IMR-90 (cell line): ENCODE results near the gene KLHL6. TPM values are rescaled to one million over a fixed set of nuclear protein-coding genes. Genes with fewer than 3 reads are reported as not detected.

ENCODE experiments used
- ATAC-seq: fragments of 200-7000 bp; cut with Tn5 transposase; 2 replicates; pipeline ENCODE4 v1.9.1; 2020; ENCODE audit warnings: low read depth, mild to moderate bottlenecking, moderate library complexity
- BruUV-seq: library from RNA; stranded (reverse); fragments of 400-500 nt; replicated peaks from 2 replicates; lab custom pipeline; 2021; lab: Mats Ljungman, UMichigan
- CTCF ChIA-PET: fragments of 300-600 bp; formaldehyde crosslinking; extraction: SDS; loops from one replicate; lab custom pipeline; 2021; ENCODE audit warnings: antibody characterized with exemption; lab: Yijun Ruan, JAX
- POLR2A ChIA-PET: fragments of 300-600 bp; sonication (Branson Sonifier 250); formaldehyde crosslinking; loops from one replicate; lab custom pipeline; 2022; ENCODE audit warnings: antibody characterized with exemption; ENCODE audit not compliant: unreplicated experiment; lab: Charles Lee
- DNase-seq: peaks from one replicate; pipeline ENCODE4 v3.0.0; 2013
- H2AFZ ChIP-seq: replicated peaks from 2 replicates; pipeline ENCODE3; 2013; ENCODE audit warnings: low read length, mild to moderate bottlenecking; ENCODE audit not compliant: poor library complexity
- H2AK5ac ChIP-seq: 2 replicates; pipeline ENCODE4 v1.6.1; 2013; ENCODE audit warnings: low read depth, low read length, inconsistent platforms
- H2AK9ac ChIP-seq: replicated peaks from 2 replicates; pipeline ENCODE3; 2013; ENCODE audit warnings: mild to moderate bottlenecking, low read depth, low read length, moderate library complexity; ENCODE audit not compliant: poor library complexity
- H2BK120ac ChIP-seq: 2 replicates; pipeline ENCODE4 v1.6.1; 2013; ENCODE audit warnings: low read depth, low read length, inconsistent platforms
- H2BK15ac ChIP-seq: 3 replicates; pipeline ENCODE4 v1.6.1; 2013; ENCODE audit warnings: low read depth, low read length, inconsistent platforms
- H2BK20ac ChIP-seq: 2 replicates; pipeline ENCODE4 v1.6.1; 2013; ENCODE audit warnings: low read depth, mild to moderate bottlenecking, inconsistent platforms, low read length, moderate library complexity
- H2BK5ac ChIP-seq: 2 replicates; pipeline ENCODE4 v1.6.1; 2013; ENCODE audit warnings: mild to moderate bottlenecking, low read depth, low read length, inconsistent platforms; ENCODE audit not compliant: poor library complexity, severe bottlenecking
- H3K14ac ChIP-seq: replicated peaks from 2 replicates; pipeline ENCODE4 v1.6.1; 2013; ENCODE audit warnings: low read depth, low read length, inconsistent platforms
- H3K18ac ChIP-seq: 2 replicates; pipeline ENCODE4 v1.6.1; 2013; ENCODE audit warnings: low read depth, low read length, control low read depth
- H3K23ac ChIP-seq: 2 replicates; pipeline ENCODE4 v1.6.1; 2013; ENCODE audit warnings: low read depth, low read length, inconsistent platforms
- H3K27ac ChIP-seq: 2 replicates; pipeline ENCODE4 v1.5.1; 2013; ENCODE audit warnings: mild to moderate bottlenecking, control low read depth, low read length; ENCODE audit not compliant: insufficient read depth
- H3K27me3 ChIP-seq: 2 replicates; pipeline ENCODE4 v1.6.1; 2013; ENCODE audit warnings: low read length; ENCODE audit not compliant: control insufficient read depth, insufficient read depth
- H3K36me3 ChIP-seq: 2 replicates; pipeline ENCODE4 v1.6.1; 2013; ENCODE audit warnings: low read length, mixed read lengths; ENCODE audit not compliant: control insufficient read depth, insufficient read depth
- H3K4ac ChIP-seq: 2 replicates; pipeline ENCODE4 v1.6.1; 2013; ENCODE audit warnings: low read depth, low read length, inconsistent platforms
- H3K4me1 ChIP-seq: 2 replicates; pipeline ENCODE4 v1.6.1; 2013; ENCODE audit warnings: low read length, mixed read lengths; ENCODE audit not compliant: control insufficient read depth, insufficient read depth
- H3K4me2 ChIP-seq: 2 replicates; pipeline ENCODE4 v1.6.1; 2013; ENCODE audit warnings: low read depth, mild to moderate bottlenecking, control low read depth, low read length, moderate library complexity
- H3K4me3 ChIP-seq: 2 replicates; pipeline ENCODE4 v1.5.1; 2013; ENCODE audit warnings: low read depth, mild to moderate bottlenecking, control low read depth, low read length, moderate library complexity; ENCODE audit not compliant: insufficient read depth
- H3K56ac ChIP-seq: 2 replicates; pipeline ENCODE4 v1.6.1; 2013; ENCODE audit warnings: low read length, inconsistent platforms; ENCODE audit not compliant: insufficient read depth; ENCODE audit errors: extremely low read depth
- H3K79me1 ChIP-seq, 2 experiments: 2 replicates each; pipeline ENCODE4 v1.6.1; 2013; ENCODE audit warnings: low read length in 2 of 2, inconsistent platforms in 1 of 2, low read depth in 1 of 2
- H3K9ac ChIP-seq: 2 replicates; pipeline ENCODE4 v1.6.1; 2013; ENCODE audit warnings: low read depth, low read length, control low read depth
- H3K9me1 ChIP-seq: 2 replicates; pipeline ENCODE4 v1.6.1; 2013; ENCODE audit warnings: low read length, inconsistent platforms; ENCODE audit not compliant: insufficient read depth
- H3K9me3 ChIP-seq: 2 replicates; pipeline ENCODE4 v1.6.1; 2013; ENCODE audit warnings: low read length; ENCODE audit not compliant: control insufficient read depth, insufficient read depth
- H4K20me1 ChIP-seq: 2 replicates; pipeline ENCODE4 v1.6.1; 2013; ENCODE audit warnings: low read length, inconsistent platforms; ENCODE audit not compliant: insufficient read depth
- H4K5ac ChIP-seq: 2 replicates; pipeline ENCODE4 v1.6.1; 2013; ENCODE audit warnings: mild to moderate bottlenecking, low read depth, low read length, control low read depth
- H4K8ac ChIP-seq, 2 experiments: 2 replicates each; pipeline ENCODE4 v1.6.1; 2013; ENCODE audit warnings: low read depth in 2 of 2, low read length in 2 of 2, control low read depth in 1 of 2, inconsistent platforms in 1 of 2
- H4K91ac ChIP-seq: 2 replicates; pipeline ENCODE4 v1.6.1; 2013; ENCODE audit warnings: low read depth, low read length, inconsistent platforms; ENCODE audit not compliant: insufficient read depth
- BHLHE40 ChIP-seq: fragments of 150-350 bp; IDR thresholded peaks from 2 replicates; pipeline ENCODE4 v1.6.1; 2016; ENCODE audit warnings: mild to moderate bottlenecking, low read depth, low read length
- CEBPB ChIP-seq: IDR thresholded peaks from 2 replicates; pipeline ENCODE4 v1.6.1; 2012; ENCODE audit warnings: low read depth, low read length, improper control_type of control experiment
- CHD1 ChIP-seq: IDR thresholded peaks from 2 replicates; pipeline ENCODE4 v1.6.1; 2012; ENCODE audit warnings: low read depth, low read length, improper control_type of control experiment
- CTCF ChIP-seq: conservative IDR thresholded peaks from 2 replicates; pipeline ENCODE4 v1.5.1; 2012; ENCODE audit warnings: mild to moderate bottlenecking, low read depth, low read length, improper control_type of control experiment
- ELK1 ChIP-seq: fragments of 150-350 bp; IDR thresholded peaks from 2 replicates; pipeline ENCODE4 v1.6.1; 2016; ENCODE audit warnings: low read depth, mild to moderate bottlenecking, low read length, moderate library complexity, borderline replicate concordance
- FOS ChIP-seq: fragments of 150-350 bp; IDR thresholded peaks from 2 replicates; pipeline ENCODE4 v1.6.1; 2016; ENCODE audit warnings: low read depth, low read length
- MAFK ChIP-seq: IDR thresholded peaks from 2 replicates; pipeline ENCODE4 v1.6.1; 2012; ENCODE audit warnings: low read depth, low read length, improper control_type of control experiment
- MAZ ChIP-seq: IDR thresholded peaks from 2 replicates; pipeline ENCODE4 v1.6.1; 2012; ENCODE audit warnings: low read depth, mild to moderate bottlenecking, low read length, improper control_type of control experiment, moderate library complexity, borderline replicate concordance
- MXI1 ChIP-seq: IDR thresholded peaks from 2 replicates; pipeline ENCODE4 v1.6.1; 2012; ENCODE audit warnings: low read depth, mild to moderate bottlenecking, low read length, moderate library complexity, borderline replicate concordance
- NFE2L2 ChIP-seq: fragments of 150-350 bp; IDR thresholded peaks from 2 replicates; pipeline ENCODE4 v1.6.1; 2016; ENCODE audit warnings: low read depth, mild to moderate bottlenecking, low read length
- POLR2A ChIP-seq: IDR thresholded peaks from 2 replicates; pipeline ENCODE4 v1.6.1; 2012; ENCODE audit warnings: mild to moderate bottlenecking, low read depth, low read length
- RAD21 ChIP-seq: IDR thresholded peaks from 2 replicates; pipeline ENCODE4 v1.6.1; 2012; ENCODE audit warnings: low read length, improper control_type of control experiment
- RCOR1 ChIP-seq: IDR thresholded peaks from 2 replicates; pipeline ENCODE4 v1.6.1; 2012; ENCODE audit warnings: mild to moderate bottlenecking, low read length, improper control_type of control experiment; ENCODE audit not compliant: insufficient replicate concordance
- RFX5 ChIP-seq: IDR thresholded peaks from 2 replicates; pipeline ENCODE4 v1.8.0; 2012; ENCODE audit warnings: low read depth, mild to moderate bottlenecking, low read length, moderate library complexity
- SMC3 ChIP-seq: fragments of 150-350 bp; IDR thresholded peaks from 2 replicates; pipeline ENCODE4 v1.6.1; 2016; ENCODE audit warnings: low read depth, mild to moderate bottlenecking, antibody characterized with exemption, low read length, moderate library complexity
- USF2 ChIP-seq: fragments of 150-350 bp; IDR thresholded peaks from 2 replicates; pipeline ENCODE4 v1.6.1; 2017; ENCODE audit warnings: mild to moderate bottlenecking, antibody characterized with exemption, low read length, low read depth
- WGBS, 2 experiments: methylation state at CpG; one replicate each; pipeline versions ENCODE4 v1.1.5 to v1.1.7; 2013; ENCODE audit warnings: missing lambda C conversion rate in 2 of 2; ENCODE audit not compliant: insufficient read length in 1 of 2; ENCODE audit errors: extremely low coverage in 2 of 2; 5-methylcytosine and 5-hydroxymethylcytosine counted together
- dilution Hi-C: fragments of 300-500 bp; cut with HindIII; formaldehyde crosslinking; loops from one replicate; pipeline ENCODE4 v1.14.3; 2018; ENCODE audit warnings: low sequenced_read_pairs; ENCODE audit not compliant: unreplicated experiment
- in situ Hi-C: fragments of 300-500 bp; cut with MboI; formaldehyde crosslinking; loops from 3 replicates; pipeline ENCODE4 v1.14.3; 2019; ENCODE audit warnings: low sequenced_read_pairs, inconsistent platforms, mixed read lengths
- intact Hi-C: fragments of 100-400 bp; cut with micrococcal nuclease; formaldehyde crosslinking; loops from 2 replicates; pipeline ENCODE4 v1.10.0; 2022
- polyA plus RNA-seq, 3 experiments: library from polyadenylated mRNA; depleted of rRNA; stranded (reverse); fragments of >200 nt; gene quantifications; 2 replicates each; pipeline ENCODE4 v1.2.3, GENCODE V29; 2012; ENCODE audit warnings: low replicate concordance in 1 of 3
- total RNA-seq: library from RNA; depleted of rRNA; stranded (reverse); fragments of >200 nt; gene quantifications from 2 replicates; pipeline ENCODE4 v1.2.3, GENCODE V29; 2012

Gene KLHL6
- total and polyA plus RNA-seq, 2 of the 4 experiments (the other 2 are of a cell fraction): not detected

GRCh38 chr3:183533412-183534132 lies 21.9 kb downstream of the KLHL6 start:
- no peak overlapping the region for H3K4me3 ChIP-seq
- no peaks in the 10 kb centered on the region for H3K79me1 ChIP-seq
- H2AK9ac ChIP-seq: no peak overlapping the region
- H3K9me1 ChIP-seq: no peaks in the 10 kb centered on the region
- no peak overlapping the region for H4K91ac ChIP-seq
- H4K8ac ChIP-seq: no peak overlapping the region
- no peak overlapping the region for H2BK15ac ChIP-seq
- intact Hi-C loops (no loop called here), in situ Hi-C loops (no loop called here), dilution Hi-C loops (no loop called here)
- WGBS, 2 experiments: no CpG with 5 or more reads among the region's 10 CpGs
- no peak for ATAC-seq
- peaks cover 4% of the 10 kb centered on the region; the same call in 1 of the 2 replicates for H3K4me1 ChIP-seq
- no peak for TF ChIP-seq POLR2A
- no peak for TF ChIP-seq SMC3
- no peak for TF ChIP-seq ELK1
- TF ChIP-seq MAZ: no peak
- TF ChIP-seq USF2: no peak
- no peak for TF ChIP-seq MAFK
- no peak for TF ChIP-seq FOS
- TF ChIP-seq NFE2L2: no peak
- TF ChIP-seq RAD21: no peak
- no peak for TF ChIP-seq CTCF
- no peak for TF ChIP-seq CHD1
- TF ChIP-seq BHLHE40: no peak
- no peak for TF ChIP-seq RFX5
- no peak for TF ChIP-seq CEBPB
- TF ChIP-seq RCOR1: no peak
- no peak for TF ChIP-seq MXI1
- no peak overlapping the region for H3K56ac ChIP-seq
- no peak overlapping the region for H3K27ac ChIP-seq
- H4K5ac ChIP-seq: no peak overlapping the region
- no peak overlapping the region for H3K9ac ChIP-seq
- no peaks in the 10 kb centered on the region for H4K20me1 ChIP-seq
- no peak overlapping the region for H2BK120ac ChIP-seq
- H3K9me3 ChIP-seq: peaks cover 2% of the 10 kb centered on the region
- DNase-seq: no peak
- H2BK20ac ChIP-seq: no peak overlapping the region
- H3K36me3 ChIP-seq: no peaks in the 10 kb centered on the region
- H3K23ac ChIP-seq: no peak overlapping the region
- H3K14ac ChIP-seq: no peak overlapping the region
- ChIA-PET POLR2A (no interaction called here), CTCF (interaction anchor here (0.6 kb wide), 1 partner anchor 265 kb away, joined by 3 read pairs; no protein-coding TSS in a partner anchor)
- H3K27me3 ChIP-seq: peaks cover 16% of the 10 kb centered on the region
- no peak overlapping the region for H3K4ac ChIP-seq
- H3K4me2 ChIP-seq: no peak overlapping the region
- no peak overlapping the region for H2AFZ ChIP-seq
- no peak overlapping the region for H3K18ac ChIP-seq
- no TSS peak for BruUV-seq
- H2BK5ac ChIP-seq: no peak overlapping the region
- H2AK5ac ChIP-seq: no peak overlapping the region
